Tibial artery (tissue), 4 donors: ENCODE data around the gene ABCB9.

Source experiments
- DNase-seq, 2 donors: peaks; one replicate each; pipeline ENCODE4 v3.0.0-alpha.2; 2019
- H3K27ac ChIP-seq, 2 donors: fragments of 200-600 bp; sonication (generic) in 1 of 2; 1 replicate in 1 of 2; 2 replicates in 1 of 2; pipeline ENCODE4 v1.5.1; 2018 to 2019; ENCODE audit warnings: mild to moderate bottlenecking in 1 of 2
- H3K27me3 ChIP-seq, 2 donors: fragments of 200-600 bp; sonication (generic) in 1 of 2; one replicate each; pipeline versions ENCODE4 v1.5.1 to v1.6.0; 2016 to 2019
- H3K36me3 ChIP-seq, 3 donors: fragments of 200-600 bp; sonication (generic) in 2 of 3; one replicate each; pipeline ENCODE4 v1.5.1; 2016 to 2019; ENCODE audit warnings: mild to moderate bottlenecking in 2 of 3
- H3K4me1 ChIP-seq, 4 donors: fragments of 200-600 bp; sonication (generic) in 2 of 4; 1 replicate in 3 of 4; 2 replicates in 1 of 4; pipeline ENCODE4 v1.5.1; 2016 to 2019
- H3K4me3 ChIP-seq, 2 donors: fragments of 200-600 bp; sonication (generic) in 1 of 2; 1 replicate in 1 of 2; 2 replicates in 1 of 2; pipeline ENCODE4 v1.5.1; 2018 to 2019; ENCODE audit warnings: mild to moderate bottlenecking in 2 of 2
- H3K9me3 ChIP-seq, 3 donors: fragments of 200-600 bp; sonication (generic) in 1 of 3; one replicate each; pipeline ENCODE4 v1.5.1; 2016 to 2019
- CTCF ChIP-seq, 2 experiments: fragments of 200-600 bp in 1 of 2; fragments of 450-650 bp in 1 of 2; IDR thresholded peaks; one replicate each; pipeline ENCODE4 v1.5.1; 2017 to 2019; ENCODE audit warnings: antibody characterized with exemption in 2 of 2, mild to moderate bottlenecking in 1 of 2, moderate library complexity in 1 of 2
- intact Hi-C: fragments of 100-400 bp; cut with DNase I; formaldehyde crosslinking; loops from one replicate; pipeline ENCODE4 v1.15.0; 2023; ENCODE audit warnings: low total_unique reads

ABCB9 gene

DNA sequence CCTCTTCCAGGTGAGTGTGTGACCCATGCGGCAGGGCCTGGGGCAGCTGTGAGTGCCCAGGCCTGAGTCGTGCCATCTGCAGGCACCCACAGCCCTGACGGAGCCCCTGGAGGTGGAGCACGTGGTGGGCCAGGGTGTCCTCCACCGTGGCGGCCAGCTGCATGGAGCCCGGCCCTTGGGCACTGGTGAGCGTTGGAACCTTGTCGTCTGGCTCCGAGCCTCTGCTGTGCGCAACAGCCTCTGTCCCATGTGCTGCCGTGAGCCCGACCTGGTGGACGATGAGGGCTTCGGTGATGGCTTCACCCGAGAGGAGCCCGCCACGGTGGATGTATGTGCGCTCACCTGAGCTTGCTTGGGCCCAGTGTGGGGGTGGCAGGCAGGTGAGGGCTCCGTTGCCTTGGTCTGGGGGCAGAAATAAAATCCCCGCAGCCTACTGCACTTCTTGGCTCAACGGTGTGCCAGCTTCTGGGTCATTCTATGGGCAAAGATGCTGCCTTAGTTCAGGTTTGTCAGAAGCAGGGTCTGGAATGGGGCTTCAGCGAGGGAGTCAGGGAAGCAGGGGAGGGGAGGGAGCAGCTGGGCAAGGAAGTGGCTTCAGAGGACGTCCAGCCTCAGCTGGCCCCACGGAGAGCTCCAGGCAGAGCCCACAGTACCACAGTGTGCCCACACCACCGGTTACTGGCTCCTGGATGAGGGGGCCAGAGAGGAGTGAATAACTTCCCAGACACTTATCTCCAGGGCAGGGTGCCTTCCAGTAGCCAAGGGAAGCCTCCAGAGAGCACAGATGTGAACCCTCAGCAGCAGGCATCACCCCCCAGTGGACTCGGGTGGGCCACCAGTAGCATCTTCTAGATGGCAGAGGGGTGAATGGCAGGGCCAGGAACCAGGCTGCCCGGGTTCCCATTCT is 13.0 kb upstream of the ABCB9 start:
- Histone ChIP-seq H3K27ac (peak overlapping the region; percentile 96 to 98), H3K36me3 (peaks cover 0 to 36% (median 16%) of the 10 kb centered on the region in 3 donors)
- no peak for TF ChIP-seq CTCF (IDR thresholded peaks at IDR 0.05)

GRCh38 chr12:122978507-122978955 is 12.3 kb upstream of the ABCB9 start:
- no peak for TF ChIP-seq CTCF (IDR thresholded peaks at IDR 0.05)
- DNase-seq = peak in 1 of 2 donors; percentile 62
- no peak overlapping the region for H3K4me3 ChIP-seq
- no peaks in the 10 kb centered on the region for H3K9me3 ChIP-seq
- H3K27ac ChIP-seq = no peak overlapping the region
- intact Hi-C loops = no loop called here
- peaks cover 11 to 83% (median 73%) of the 10 kb centered on the region in 4 donors for H3K4me1 ChIP-seq
- no peaks in the 10 kb centered on the region for H3K27me3 ChIP-seq
- peaks cover 0 to 36% (median 16%) of the 10 kb centered on the region in 3 donors for H3K36me3 ChIP-seq

More for the DNA sequence above, 13.0 kb upstream of the ABCB9 start:
- DNase-seq = peak in 1 of 2 donors; percentile 64
- Histone ChIP-seq H3K9me3 (no peaks in the 10 kb centered on the region), H3K4me1 (peaks cover 11 to 84% (median 74%) of the 10 kb centered on the region in 4 donors), H3K27me3 (no peaks in the 10 kb centered on the region), H3K4me3 (peak overlapping the region; percentile 78 to 100)
- intact Hi-C loops = no loop called here

GRCh38 chr12:122977655-122978392 is 11.6 kb upstream of the ABCB9 start:
- no peaks in the 10 kb centered on the region for H3K9me3 ChIP-seq
- no peak for TF ChIP-seq CTCF (IDR thresholded peaks at IDR 0.05)
- no peak for DNase-seq
- H3K27me3 ChIP-seq = no peaks in the 10 kb centered on the region
- H3K4me3 ChIP-seq = no peak overlapping the region
- intact Hi-C loops = no loop called here
- peaks cover 0 to 31% (median 12%) of the 10 kb centered on the region in 3 donors for H3K36me3 ChIP-seq
- peaks cover 8 to 76% (median 66%) of the 10 kb centered on the region in 4 donors for H3K4me1 ChIP-seq
- H3K27ac ChIP-seq = no peak overlapping the region

DNA sequence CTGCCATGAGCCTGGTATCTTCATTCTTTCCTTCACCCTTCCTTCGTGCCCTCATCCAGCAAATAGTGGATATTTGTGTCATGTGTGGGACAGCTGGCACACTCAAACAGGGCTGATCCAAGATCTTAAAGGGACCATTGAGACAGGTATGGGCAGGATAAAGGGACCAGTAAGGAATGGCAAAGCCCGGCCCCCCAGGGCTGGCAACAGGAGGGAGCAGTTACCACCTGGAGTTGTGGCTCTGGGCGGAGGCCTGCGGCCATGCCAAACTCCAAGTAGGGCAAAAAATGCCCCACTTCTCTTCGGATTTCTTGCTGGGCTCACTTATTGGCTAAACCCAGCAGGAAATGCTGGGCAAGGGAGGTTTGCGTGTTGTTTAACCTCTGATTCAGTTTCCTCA is 10.9 kb upstream of the ABCB9 start:
- H3K4me1 ChIP-seq = peaks cover 1 to 70% (median 59%) of the 10 kb centered on the region in 4 donors
- no peaks in the 10 kb centered on the region for H3K9me3 ChIP-seq
- H3K27me3 ChIP-seq = no peaks in the 10 kb centered on the region
- H3K27ac ChIP-seq = no peak overlapping the region
- no peak for TF ChIP-seq CTCF (IDR thresholded peaks at IDR 0.05)
- intact Hi-C loops = no loop called here
- H3K4me3 ChIP-seq = no peak overlapping the region
- no peak for DNase-seq
- peaks cover 0 to 24% (median 5%) of the 10 kb centered on the region in 3 donors for H3K36me3 ChIP-seq

- intact Hi-C loops = no loop called here
- Histone ChIP-seq H3K9me3 (no peaks in the 10 kb centered on the region), H3K27me3 (no peaks in the 10 kb centered on the region), H3K4me3 (peak overlapping the region; percentile 90 to 99), H3K27ac (no peak overlapping the region), H3K36me3 (peaks cover 0 to 19% (median under 1%) of the 10 kb centered on the region in 3 donors), H3K4me1 (peaks cover 0 to 64% (median 54%) of the 10 kb centered on the region in 4 donors)
- peak in 1 of 2 donors; percentile 62 for DNase-seq
- TF ChIP-seq CTCF (IDR thresholded peaks at IDR 0.05) = no peak
These were observed 10.3 kb upstream of the ABCB9 start for GRCh38 chr12:122976648-122976975.
